ENCODE measurements around the gene OR9I1.

Gene OR9I1

GRCh38 chr11:58125469-58125868 lies at the start of gene OR9I1:
Gene OR9I1 (minus strand): TSS chr11:58125530. CDS start chr11:58119444, 6,086 bp downstream.
- DNase-seq, result no peak

GRCh38 chr11:58165504-58166106 lies 40.3 kb upstream of the OR9I1 start:
- no peak for DNase-seq

- DNase-seq, result no peak
These were observed 39.7 kb upstream of the OR9I1 start for GRCh38 chr11:58164990-58165389.

GRCh38 chr11:58164389-58164788 lies 39.1 kb upstream of the OR9I1 start:
- DNase-seq, result no peak

- peak; percentile 60 for DNase-seq
These were observed 27.5 kb upstream of the OR9I1 start for GRCh38 chr11:58152781-58153180.

GRCh38 chr11:58142761-58143160 lies 17.4 kb upstream of the OR9I1 start:
- no peak for DNase-seq

- no peak for DNase-seq
These were observed 9.8 kb upstream of the OR9I1 start for GRCh38 chr11:58135171-58135570.

- DNase-seq, result no peak
These were observed 8.8 kb upstream of the OR9I1 start for GRCh38 chr11:58134151-58134550.

- DNase-seq, result no peak
These were observed 8.2 kb upstream of the OR9I1 start for GRCh38 chr11:58133309-58134076.

GRCh38 chr11:58127350-58127749 lies 2.0 kb upstream of the OR9I1 start:
- DNase-seq, result no peak

- DNase-seq, result no peak
These were observed 4.2 kb downstream of the OR9I1 start for GRCh38 chr11:58121096-58121495.

GRCh38 chr11:58097437-58097836 lies 27.9 kb downstream of the OR9I1 start:
- DNase-seq, result no peak

GRCh38 chr11:58086528-58086927 lies 38.8 kb downstream of the OR9I1 start:
- DNase-seq, result no peak

GRCh38 chr11:58075781-58076180 lies 49.5 kb downstream of the OR9I1 start:
- no peak for DNase-seq

- DNase-seq, result no peak
These were observed 54.7 kb downstream of the OR9I1 start for GRCh38 chr11:58070585-58070984.

- no peak for DNase-seq
These were observed 56.7 kb downstream of the OR9I1 start for GRCh38 chr11:58068655-58069054.

- DNase-seq, result no peak
These were observed 57.6 kb downstream of the OR9I1 start for GRCh38 chr11:58067685-58068084.
